Measurements from ENCODE around the gene AUTS2.

DNA sequence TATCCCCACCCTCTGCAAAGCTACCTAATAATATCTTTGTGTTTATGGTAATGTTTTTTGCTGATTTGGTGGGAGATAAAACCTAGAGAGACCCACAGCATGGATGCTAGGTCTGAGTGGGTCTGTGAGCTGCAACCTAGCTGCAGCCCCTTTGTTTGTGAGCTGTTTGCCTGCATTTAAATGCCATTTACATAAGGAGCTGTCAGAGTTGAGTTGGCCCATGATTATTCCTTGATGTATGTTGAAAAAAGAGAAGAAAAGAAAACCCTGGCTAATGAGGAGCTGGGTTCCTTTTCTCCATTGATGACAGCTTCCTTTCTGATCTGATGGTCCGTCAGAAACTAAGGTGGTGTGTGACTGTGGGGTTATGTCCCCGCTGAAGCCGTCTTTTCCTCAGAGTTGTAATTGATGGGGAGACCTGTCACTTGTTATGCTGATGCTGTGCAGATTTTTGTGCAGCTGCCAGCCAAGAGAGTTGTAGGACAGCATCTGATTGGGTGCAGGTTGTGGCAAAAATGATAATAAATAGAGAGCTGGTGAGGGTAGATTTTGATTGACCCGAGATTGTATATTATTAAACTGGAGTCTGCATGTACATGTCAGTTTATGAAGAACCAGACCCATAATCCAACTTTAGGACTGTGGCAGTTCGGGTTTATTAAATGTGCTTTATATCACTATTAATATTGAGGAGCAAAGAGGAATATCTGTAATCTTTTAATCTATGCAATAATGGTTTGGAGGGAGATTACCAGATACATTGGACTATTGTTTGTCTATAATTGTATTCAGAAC, 219.8 kb downstream of the AUTS2 start:
- TF ChIP-seq EZH2phosphoT487 (conservative IDR thresholded peaks at IDR 0.05; ENCODE audit: low read length), result no peak
- TF ChIP-seq, protein P1, sequence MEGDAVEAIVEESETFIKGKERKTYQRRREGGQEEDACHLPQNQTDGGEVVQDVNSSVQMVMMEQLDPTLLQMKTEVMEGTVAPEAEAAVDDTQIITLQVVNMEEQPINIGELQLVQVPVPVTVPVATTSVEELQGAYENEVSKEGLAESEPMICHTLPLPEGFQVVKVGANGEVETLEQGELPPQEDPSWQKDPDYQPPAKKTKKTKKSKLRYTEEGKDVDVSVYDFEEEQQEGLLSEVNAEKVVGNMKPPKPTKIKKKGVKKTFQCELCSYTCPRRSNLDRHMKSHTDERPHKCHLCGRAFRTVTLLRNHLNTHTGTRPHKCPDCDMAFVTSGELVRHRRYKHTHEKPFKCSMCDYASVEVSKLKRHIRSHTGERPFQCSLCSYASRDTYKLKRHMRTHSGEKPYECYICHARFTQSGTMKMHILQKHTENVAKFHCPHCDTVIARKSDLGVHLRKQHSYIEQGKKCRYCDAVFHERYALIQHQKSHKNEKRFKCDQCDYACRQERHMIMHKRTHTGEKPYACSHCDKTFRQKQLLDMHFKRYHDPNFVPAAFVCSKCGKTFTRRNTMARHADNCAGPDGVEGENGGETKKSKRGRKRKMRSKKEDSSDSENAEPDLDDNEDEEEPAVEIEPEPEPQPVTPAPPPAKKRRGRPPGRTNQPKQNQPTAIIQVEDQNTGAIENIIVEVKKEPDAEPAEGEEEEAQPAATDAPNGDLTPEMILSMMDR (IDR thresholded peaks at IDR 0.05; ENCODE audit: insufficient read depth, low read length, poor library complexity, severe bottlenecking), result no peak

Data from SU-DHL-6 (cell line).